Stomach (tissue), 4 donors: ENCODE measurements around the gene TM4SF4.

Experiments used
- EP300 ChIP-seq: sonication (generic); formaldehyde crosslinking; IDR thresholded peaks from one replicate; pipeline ENCODE4 v1.6.1; 2017; ENCODE audit warnings: antibody characterized with exemption
- POLR2A ChIP-seq, 4 donors: fragments of 450-650 bp; IDR thresholded peaks; one replicate each; pipeline ENCODE4 v1.6.1; 2016; ENCODE audit warnings: antibody characterized with exemption in 4 of 4, control low read depth in 2 of 4, mild to moderate bottlenecking in 1 of 4, moderate library complexity in 1 of 4
- POLR2AphosphoS5 ChIP-seq, 3 donors: sonication (generic); formaldehyde crosslinking; IDR thresholded peaks; one replicate each; pipeline ENCODE4 v1.6.1; 2016; ENCODE audit warnings: antibody characterized with exemption in 3 of 3
- TF ChIP-seq, protein P1 (sequence below), 7 experiments: fragments of 450-650 bp in 4 of 7; fragments of 200-600 bp in 3 of 7; sonication (generic) in 3 of 7; IDR thresholded peaks; one replicate each; pipeline ENCODE4 v1.5.1; 2016 to 2019; ENCODE audit warnings: antibody characterized with exemption in 7 of 7, control low read depth in 2 of 7, mild to moderate bottlenecking in 1 of 7

DNA sequence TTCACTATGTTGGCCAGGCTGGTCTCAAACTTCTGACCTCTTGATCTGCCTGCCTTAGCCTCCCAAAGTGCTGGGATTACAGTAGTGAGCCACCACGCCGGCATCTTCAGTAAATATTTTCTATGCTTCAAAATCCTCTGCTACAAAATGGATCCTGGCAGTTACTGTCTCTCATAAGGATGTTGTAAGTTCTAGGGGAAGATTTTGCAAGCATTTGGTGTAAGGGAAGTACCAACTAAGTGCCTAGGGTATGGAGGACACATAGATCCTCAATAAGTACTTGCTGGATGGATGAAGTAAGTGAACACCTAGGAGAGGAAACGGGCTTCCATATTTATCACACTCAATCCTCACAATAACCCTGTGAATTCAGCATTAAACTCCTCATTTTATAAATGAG is 6.6 kb downstream of the TM4SF4 start:
- TF ChIP-seq, protein P1, sequence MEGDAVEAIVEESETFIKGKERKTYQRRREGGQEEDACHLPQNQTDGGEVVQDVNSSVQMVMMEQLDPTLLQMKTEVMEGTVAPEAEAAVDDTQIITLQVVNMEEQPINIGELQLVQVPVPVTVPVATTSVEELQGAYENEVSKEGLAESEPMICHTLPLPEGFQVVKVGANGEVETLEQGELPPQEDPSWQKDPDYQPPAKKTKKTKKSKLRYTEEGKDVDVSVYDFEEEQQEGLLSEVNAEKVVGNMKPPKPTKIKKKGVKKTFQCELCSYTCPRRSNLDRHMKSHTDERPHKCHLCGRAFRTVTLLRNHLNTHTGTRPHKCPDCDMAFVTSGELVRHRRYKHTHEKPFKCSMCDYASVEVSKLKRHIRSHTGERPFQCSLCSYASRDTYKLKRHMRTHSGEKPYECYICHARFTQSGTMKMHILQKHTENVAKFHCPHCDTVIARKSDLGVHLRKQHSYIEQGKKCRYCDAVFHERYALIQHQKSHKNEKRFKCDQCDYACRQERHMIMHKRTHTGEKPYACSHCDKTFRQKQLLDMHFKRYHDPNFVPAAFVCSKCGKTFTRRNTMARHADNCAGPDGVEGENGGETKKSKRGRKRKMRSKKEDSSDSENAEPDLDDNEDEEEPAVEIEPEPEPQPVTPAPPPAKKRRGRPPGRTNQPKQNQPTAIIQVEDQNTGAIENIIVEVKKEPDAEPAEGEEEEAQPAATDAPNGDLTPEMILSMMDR (IDR thresholded peaks at IDR 0.05) = no peak
- TF ChIP-seq EP300 (no peak), POLR2A (IDR thresholded peaks at IDR 0.05) (no peak), POLR2AphosphoS5 (IDR thresholded peaks at IDR 0.05) (no peak)
